ENCODE measurements around the gene NFYC.

NFYC gene

GRCh38 chr1:40770296-40771070 is 79.0 kb downstream of the NFYC start:
- TF ChIP-seq, protein P1, sequence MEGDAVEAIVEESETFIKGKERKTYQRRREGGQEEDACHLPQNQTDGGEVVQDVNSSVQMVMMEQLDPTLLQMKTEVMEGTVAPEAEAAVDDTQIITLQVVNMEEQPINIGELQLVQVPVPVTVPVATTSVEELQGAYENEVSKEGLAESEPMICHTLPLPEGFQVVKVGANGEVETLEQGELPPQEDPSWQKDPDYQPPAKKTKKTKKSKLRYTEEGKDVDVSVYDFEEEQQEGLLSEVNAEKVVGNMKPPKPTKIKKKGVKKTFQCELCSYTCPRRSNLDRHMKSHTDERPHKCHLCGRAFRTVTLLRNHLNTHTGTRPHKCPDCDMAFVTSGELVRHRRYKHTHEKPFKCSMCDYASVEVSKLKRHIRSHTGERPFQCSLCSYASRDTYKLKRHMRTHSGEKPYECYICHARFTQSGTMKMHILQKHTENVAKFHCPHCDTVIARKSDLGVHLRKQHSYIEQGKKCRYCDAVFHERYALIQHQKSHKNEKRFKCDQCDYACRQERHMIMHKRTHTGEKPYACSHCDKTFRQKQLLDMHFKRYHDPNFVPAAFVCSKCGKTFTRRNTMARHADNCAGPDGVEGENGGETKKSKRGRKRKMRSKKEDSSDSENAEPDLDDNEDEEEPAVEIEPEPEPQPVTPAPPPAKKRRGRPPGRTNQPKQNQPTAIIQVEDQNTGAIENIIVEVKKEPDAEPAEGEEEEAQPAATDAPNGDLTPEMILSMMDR (IDR thresholded peaks at IDR 0.05): no peak

GRCh38 chr1:40772146-40772955 is 80.8 kb downstream of the NFYC start:
- TF ChIP-seq, protein P1 (IDR thresholded peaks at IDR 0.05): no peak

GRCh38 chr1:40773748-40774265 is 82.3 kb downstream of the NFYC start:
- TF ChIP-seq, protein P1 (IDR thresholded peaks at IDR 0.05): no peak

GRCh38 chr1:40774266-40774998 is 82.9 kb downstream of the NFYC start:
- TF ChIP-seq, protein P1 (IDR thresholded peaks at IDR 0.05): peak; percentile 95

DNA sequence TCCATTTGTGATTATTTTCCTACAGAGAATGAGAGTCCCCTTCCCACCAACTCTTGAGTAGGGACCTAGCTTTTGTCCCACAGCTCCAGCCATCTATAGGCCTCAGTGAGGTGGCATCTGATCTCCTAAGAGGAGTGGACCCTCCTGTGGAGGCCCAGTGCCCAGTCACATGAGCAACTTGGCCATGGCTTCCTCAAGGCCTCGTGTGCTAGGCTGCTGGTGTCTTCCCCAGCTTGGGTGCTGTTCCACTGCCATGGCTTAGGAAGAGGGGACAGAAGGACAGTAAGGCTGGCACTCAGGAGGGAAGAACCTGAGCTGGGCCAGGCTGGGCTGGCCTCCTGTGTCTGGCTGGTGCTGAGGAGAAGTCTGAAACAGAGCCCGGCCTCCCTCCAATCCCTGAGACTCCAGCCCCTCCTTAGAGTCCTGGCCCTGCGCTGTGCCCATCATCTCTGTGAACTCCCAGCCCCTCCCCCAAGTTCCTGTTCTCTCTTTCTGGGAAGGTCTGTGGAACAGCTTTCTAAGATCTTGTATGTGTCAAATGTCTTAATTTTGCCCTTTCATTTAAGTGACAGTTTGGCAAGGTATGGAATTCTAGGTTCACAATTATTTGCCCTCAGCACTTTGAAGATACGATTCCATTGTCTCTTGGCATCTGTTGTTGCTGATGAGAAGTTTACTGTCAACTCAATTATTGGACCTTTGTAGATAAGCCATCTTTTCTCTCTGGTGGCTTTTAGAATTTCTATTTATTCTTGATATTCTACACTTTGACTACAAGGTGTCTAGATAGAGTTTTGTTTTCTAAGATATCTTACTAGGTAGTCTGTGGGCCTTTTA is 85.0 kb downstream of the NFYC start:
- TF ChIP-seq, protein P1 (IDR thresholded peaks at IDR 0.05): no peak

DNA sequence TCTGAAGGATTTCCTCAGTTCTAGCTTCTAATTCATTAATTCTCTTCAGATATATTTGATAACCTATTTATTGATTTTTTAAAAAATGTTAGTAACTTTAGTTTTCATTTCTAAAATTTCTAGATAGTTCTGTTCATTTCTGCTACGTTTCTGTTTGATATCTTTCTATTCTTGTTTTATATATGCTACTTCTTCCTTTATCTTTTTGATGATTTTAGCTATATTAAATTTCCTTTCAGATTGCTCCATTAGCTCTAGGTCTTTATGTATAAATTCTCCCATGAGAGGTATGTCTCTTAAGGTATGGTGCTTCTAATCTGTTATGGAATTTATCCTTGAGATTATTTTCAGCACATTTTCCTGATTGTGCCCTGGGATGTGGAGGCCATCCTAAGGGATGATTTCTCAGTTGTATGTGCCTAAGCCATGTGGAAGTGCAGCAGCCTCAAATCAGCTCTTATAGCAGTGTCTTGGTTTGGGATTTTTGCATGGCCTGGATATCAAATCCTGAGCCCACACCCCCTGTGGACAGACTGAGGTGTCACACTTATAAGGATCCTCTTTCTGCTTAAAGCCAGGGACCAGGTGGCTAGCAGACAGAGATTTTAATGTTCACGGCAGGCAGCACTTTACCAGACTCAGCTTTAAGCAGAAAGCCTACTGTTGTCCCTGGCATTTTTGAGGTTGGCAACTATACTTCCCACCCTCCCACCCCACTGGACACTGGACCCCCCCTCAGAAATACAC is 85.9 kb downstream of the NFYC start:
- TF ChIP-seq, protein P1 (IDR thresholded peaks at IDR 0.05): no peak

Measured in LNCAP (cell line).